ENCODE data around the gene ADAM15.

DNA sequence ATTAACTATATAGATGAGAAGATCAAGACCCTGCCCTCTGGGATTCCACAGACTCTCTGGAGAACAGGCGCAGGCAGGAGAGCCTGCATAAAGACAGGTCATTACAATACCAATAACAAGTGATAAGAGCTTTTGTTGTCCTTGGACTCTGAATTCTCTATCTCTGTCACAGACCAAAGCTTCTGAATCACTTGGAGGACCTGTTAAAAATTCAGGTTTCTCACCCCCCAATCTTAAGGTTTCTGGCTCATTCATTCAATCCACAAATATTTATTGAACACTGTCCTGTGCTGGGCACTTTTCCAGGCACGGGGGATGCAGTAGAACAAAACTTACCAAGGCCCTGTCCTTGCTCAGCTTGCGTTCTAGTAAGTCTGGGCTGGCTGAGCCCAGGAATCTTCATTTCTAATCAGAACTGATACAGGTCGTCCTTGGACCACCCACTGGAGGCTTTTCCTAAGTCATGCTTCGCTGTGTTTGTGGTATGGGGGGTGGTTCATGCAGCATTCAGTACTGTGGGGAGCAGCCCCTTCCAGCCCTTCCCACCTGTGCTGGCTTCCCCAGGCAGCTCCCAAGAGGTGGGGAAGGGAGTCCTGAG is 13.8 kb downstream of the ADAM15 start:
- no peak for TF ChIP-seq POLR2A (IDR thresholded peaks at IDR 0.05)
- TF ChIP-seq, protein P1, sequence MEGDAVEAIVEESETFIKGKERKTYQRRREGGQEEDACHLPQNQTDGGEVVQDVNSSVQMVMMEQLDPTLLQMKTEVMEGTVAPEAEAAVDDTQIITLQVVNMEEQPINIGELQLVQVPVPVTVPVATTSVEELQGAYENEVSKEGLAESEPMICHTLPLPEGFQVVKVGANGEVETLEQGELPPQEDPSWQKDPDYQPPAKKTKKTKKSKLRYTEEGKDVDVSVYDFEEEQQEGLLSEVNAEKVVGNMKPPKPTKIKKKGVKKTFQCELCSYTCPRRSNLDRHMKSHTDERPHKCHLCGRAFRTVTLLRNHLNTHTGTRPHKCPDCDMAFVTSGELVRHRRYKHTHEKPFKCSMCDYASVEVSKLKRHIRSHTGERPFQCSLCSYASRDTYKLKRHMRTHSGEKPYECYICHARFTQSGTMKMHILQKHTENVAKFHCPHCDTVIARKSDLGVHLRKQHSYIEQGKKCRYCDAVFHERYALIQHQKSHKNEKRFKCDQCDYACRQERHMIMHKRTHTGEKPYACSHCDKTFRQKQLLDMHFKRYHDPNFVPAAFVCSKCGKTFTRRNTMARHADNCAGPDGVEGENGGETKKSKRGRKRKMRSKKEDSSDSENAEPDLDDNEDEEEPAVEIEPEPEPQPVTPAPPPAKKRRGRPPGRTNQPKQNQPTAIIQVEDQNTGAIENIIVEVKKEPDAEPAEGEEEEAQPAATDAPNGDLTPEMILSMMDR (IDR thresholded peaks at IDR 0.05), result no peak
